OCI-LY7 (cell line): ENCODE measurements around the gene ANLN.

Experiments used
- CTCF ChIP-seq: fragments of 200-600 bp; sonication (generic); conservative IDR thresholded peaks from 2 replicates; pipeline ENCODE4 v1.5.1; 2014; ENCODE audit warnings: mild to moderate bottlenecking, antibody characterized with exemption, low read length, moderate library complexity, mixed read lengths
- EZH2phosphoT487 ChIP-seq: fragments of 200-600 bp; sonication (generic); IDR thresholded peaks from 2 replicates; pipeline ENCODE4 v1.6.1; 2018; ENCODE audit warnings: low read depth, borderline replicate concordance, mild to moderate bottlenecking, mixed run types, antibody characterized with exemption, low read length, moderate library complexity, mixed read lengths

GRCh38 chr7:36416251-36416650 is 26.6 kb downstream of the ANLN start:
- TF ChIP-seq CTCF (no peak), EZH2phosphoT487 (no peak)
